ENCODE data around the gene SNX13. TPM values are rescaled to one million over a fixed set of nuclear protein-coding genes. Genes with fewer than 3 reads are reported as not detected.

The SNX13 gene, protein sequence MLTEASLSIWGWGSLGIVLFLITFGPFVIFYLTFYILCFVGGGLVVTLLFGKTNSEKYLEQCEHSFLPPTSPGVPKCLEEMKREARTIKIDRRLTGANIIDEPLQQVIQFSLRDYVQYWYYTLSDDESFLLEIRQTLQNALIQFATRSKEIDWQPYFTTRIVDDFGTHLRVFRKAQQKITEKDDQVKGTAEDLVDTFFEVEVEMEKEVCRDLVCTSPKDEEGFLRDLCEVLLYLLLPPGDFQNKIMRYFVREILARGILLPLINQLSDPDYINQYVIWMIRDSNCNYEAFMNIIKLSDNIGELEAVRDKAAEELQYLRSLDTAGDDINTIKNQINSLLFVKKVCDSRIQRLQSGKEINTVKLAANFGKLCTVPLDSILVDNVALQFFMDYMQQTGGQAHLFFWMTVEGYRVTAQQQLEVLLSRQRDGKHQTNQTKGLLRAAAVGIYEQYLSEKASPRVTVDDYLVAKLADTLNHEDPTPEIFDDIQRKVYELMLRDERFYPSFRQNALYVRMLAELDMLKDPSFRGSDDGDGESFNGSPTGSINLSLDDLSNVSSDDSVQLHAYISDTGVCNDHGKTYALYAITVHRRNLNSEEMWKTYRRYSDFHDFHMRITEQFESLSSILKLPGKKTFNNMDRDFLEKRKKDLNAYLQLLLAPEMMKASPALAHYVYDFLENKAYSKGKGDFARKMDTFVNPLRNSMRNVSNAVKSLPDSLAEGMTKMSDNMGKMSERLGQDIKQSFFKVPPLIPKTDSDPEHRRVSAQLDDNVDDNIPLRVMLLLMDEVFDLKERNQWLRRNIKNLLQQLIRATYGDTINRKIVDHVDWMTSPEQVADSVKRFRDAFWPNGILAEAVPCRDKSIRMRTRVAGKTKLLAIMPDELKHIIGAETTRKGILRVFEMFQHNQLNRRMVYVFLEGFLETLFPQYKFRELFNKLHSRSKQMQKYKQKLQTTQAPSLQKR
- 14.9 to 22.6 TPM (median 18.2 TPM) in 5 replicates for total RNA-seq (2022; extraction: Qiagen RNA extraction; ENCODE audit: low read depth)

DNA sequence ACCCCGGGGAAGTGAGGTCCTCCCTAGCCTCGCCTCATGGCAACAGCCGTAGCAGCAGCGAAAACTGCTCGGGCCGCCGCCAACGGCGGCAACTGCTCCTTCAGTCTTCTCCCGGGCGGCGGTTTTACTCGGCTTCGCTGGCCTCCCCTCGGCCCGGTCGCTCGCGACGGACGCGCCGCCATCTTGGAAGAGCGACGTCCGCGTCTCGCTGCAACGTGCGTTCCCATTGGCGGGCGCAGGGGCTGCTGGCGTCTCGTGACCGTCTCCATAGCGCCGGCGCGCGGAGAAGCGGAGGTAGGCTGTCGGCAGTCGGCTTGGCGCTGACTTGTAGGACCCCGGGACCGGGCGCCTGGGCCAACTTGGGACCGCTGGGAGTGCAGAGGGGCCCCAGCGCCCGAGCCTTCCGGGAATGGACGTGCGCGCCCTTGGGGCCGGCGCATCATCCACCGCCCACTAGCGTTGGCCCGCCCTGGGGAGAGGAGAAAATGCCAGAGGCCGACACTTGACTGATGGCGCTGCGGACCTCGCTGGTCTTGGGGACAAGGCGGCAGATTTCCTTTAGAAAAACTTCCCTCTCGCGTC lies at the start of gene SNX13:
TSS of gene SNX13 (minus strand) at position 193 of the 582 bp plus-strand sequence. CDS start 199 bp downstream, outside the sequence.

Other genes starting within 250 kb of the SNX13 start
- gene PRPS1L1, start 87.4 kb upstream of the SNX13 start, total RNA-seq (2022; extraction: Qiagen RNA extraction; ENCODE audit: low read depth) = not detected in 5 replicates